GM12865 (cell line): Measurements from ENCODE around the gene KCNK10.
"Not testable (repeated sequence)": the region's sequence is repeated elsewhere in the genome, so short reads cannot be mapped to it uniquely, and the experiment has no call there.

ENCODE experiments used
- DNase-seq: peaks from one replicate; pipeline ENCODE4 v3.0.0; 2010; ENCODE audit warnings: low read depth
- H3K4me3 ChIP-seq: 2 replicates; pipeline ENCODE4 v1.5.1; 2011; ENCODE audit warnings: mild to moderate bottlenecking, low read depth, low read length, control low read depth
- TF ChIP-seq, protein P1 (sequence below): IDR thresholded peaks from 2 replicates; pipeline ENCODE4 v1.5.1; 2011; ENCODE audit warnings: low read length, control low read depth, low read depth, inconsistent platforms; ENCODE audit not compliant: insufficient read depth; ENCODE audit errors: missing control alignments

Gene KCNK10

DNA sequence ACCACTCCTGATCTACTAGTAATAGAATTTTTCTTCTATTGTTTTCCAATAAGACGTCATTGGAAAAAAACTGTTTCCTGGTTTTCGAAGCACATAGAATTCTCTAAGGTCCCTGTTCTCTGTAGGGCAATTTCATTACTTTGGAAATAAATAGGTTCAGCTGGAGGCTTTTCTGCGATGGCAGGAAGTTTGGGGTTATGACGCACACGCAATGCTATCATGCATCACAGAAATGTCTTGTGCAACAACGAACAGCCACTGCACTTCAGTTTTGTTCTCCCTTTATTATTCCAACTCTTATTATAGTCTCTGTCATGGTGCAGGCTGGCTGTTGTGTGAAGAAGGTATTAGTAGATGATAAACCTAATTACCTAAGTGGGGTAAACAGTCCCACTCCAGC lies 59.0 kb downstream of the KCNK10 start:
- no peak overlapping the region for H3K4me3 ChIP-seq
- no peak for DNase-seq
- TF ChIP-seq, protein P1, sequence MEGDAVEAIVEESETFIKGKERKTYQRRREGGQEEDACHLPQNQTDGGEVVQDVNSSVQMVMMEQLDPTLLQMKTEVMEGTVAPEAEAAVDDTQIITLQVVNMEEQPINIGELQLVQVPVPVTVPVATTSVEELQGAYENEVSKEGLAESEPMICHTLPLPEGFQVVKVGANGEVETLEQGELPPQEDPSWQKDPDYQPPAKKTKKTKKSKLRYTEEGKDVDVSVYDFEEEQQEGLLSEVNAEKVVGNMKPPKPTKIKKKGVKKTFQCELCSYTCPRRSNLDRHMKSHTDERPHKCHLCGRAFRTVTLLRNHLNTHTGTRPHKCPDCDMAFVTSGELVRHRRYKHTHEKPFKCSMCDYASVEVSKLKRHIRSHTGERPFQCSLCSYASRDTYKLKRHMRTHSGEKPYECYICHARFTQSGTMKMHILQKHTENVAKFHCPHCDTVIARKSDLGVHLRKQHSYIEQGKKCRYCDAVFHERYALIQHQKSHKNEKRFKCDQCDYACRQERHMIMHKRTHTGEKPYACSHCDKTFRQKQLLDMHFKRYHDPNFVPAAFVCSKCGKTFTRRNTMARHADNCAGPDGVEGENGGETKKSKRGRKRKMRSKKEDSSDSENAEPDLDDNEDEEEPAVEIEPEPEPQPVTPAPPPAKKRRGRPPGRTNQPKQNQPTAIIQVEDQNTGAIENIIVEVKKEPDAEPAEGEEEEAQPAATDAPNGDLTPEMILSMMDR: no peak

GRCh38 chr14:88261302-88261701 lies 61.8 kb downstream of the KCNK10 start:
- not testable (repeated sequence) for H3K4me3 ChIP-seq, DNase-seq

DNA sequence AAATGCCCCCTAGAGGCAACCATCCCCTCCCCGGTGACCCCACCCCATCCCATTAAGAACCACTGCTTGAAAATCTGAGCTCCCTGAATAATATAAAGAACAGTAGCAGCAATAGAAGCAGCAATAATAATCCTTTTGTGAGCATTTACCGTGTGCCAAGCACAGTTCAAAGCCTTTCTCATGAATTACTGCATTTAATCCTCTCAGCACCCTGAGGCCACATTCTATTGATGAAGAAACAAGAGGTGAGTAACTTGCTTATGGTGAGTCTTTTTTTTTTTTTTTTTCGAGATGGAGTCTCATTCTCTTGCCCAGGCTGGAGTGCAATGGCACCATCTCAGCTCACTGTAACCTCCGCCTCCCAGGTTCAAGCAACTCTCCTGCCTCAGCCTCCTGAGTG lies 65.0 kb downstream of the KCNK10 start:
- no peak overlapping the region for H3K4me3 ChIP-seq
- DNase-seq: no peak
- TF ChIP-seq, protein P1: no peak

- TF ChIP-seq, protein P1: no peak
- no peak for DNase-seq
- no peak overlapping the region for H3K4me3 ChIP-seq
Measured at GRCh38 chr14:88256997-88257950, 65.8 kb downstream of the KCNK10 start.

GRCh38 chr14:88255798-88256197 lies 67.3 kb downstream of the KCNK10 start:
- no peak for DNase-seq
- TF ChIP-seq, protein P1: no peak
- no peak overlapping the region for H3K4me3 ChIP-seq

- no peak for DNase-seq
- TF ChIP-seq, protein P1: no peak
- no peak overlapping the region for H3K4me3 ChIP-seq
Measured at GRCh38 chr14:88255196-88255595, 67.9 kb downstream of the KCNK10 start.

DNA sequence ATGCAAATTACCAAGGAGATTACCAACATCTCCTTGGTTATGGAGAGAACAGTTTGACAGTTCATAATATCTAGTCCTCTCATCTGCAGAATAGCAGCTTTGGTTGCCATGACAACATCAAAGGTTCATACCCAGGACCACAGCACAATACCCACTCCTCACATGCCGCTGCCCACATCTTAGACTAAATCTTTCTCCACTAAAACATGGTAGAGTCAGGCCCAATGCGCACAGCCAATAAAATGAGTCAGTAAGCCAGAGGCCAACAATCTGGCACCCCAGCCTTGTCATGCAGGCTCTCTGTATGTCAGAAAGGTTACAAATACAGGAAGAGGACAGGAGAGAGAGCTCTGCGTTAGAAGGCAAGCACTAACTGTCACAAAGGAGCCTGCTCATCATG lies 70.6 kb downstream of the KCNK10 start:
- DNase-seq: no peak
- TF ChIP-seq, protein P1: no peak
- no peak overlapping the region for H3K4me3 ChIP-seq
